OCI-LY1 (cell line): ENCODE data around the gene GNPTG.

Experiments used
- EZH2 ChIP-seq: fragments of 200-600 bp; sonication (generic), shearing (Covaris generic); IDR thresholded peaks from 2 replicates; pipeline ENCODE4 v1.8.0; 2017; ENCODE audit warnings: borderline replicate concordance, mixed run types, mild to moderate bottlenecking, antibody characterized with exemption, low read length, moderate library complexity, mixed read lengths
- TF ChIP-seq, protein P1 (sequence below): fragments of 200-600 bp; sonication (generic), shearing (Covaris generic); IDR thresholded peaks from 2 replicates; pipeline ENCODE4 v1.5.1; 2017; ENCODE audit warnings: mild to moderate bottlenecking, antibody characterized with exemption, low read length, moderate library complexity, mixed read lengths

DNA sequence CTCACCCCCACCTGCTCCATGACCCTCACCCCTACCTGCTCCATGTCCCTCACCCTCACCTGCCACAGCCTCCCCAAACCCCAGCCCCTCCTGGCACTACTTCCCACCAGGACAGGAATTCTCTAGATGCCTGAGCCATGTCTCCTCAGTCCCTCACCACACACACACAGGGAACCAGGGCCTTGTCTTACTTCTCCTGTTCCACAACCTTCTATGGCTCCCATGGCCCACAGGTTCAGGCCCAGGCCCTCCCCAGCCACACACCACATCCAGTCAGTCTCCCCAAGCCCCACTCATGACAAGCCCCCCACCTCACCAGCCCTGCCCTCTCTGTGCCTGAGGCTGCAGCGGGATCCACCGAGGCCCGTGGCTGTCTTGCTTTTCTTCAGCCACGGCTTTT is 45.4 kb upstream of the GNPTG start:
- TF ChIP-seq EZH2, result no peak
- TF ChIP-seq, protein P1, sequence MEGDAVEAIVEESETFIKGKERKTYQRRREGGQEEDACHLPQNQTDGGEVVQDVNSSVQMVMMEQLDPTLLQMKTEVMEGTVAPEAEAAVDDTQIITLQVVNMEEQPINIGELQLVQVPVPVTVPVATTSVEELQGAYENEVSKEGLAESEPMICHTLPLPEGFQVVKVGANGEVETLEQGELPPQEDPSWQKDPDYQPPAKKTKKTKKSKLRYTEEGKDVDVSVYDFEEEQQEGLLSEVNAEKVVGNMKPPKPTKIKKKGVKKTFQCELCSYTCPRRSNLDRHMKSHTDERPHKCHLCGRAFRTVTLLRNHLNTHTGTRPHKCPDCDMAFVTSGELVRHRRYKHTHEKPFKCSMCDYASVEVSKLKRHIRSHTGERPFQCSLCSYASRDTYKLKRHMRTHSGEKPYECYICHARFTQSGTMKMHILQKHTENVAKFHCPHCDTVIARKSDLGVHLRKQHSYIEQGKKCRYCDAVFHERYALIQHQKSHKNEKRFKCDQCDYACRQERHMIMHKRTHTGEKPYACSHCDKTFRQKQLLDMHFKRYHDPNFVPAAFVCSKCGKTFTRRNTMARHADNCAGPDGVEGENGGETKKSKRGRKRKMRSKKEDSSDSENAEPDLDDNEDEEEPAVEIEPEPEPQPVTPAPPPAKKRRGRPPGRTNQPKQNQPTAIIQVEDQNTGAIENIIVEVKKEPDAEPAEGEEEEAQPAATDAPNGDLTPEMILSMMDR, result no peak
